H7 (cell line): Measurements from ENCODE around the gene SV2C. TPM values are rescaled to one million over a fixed set of nuclear protein-coding genes. Genes with fewer than 3 reads are reported as not detected.
A peak's percentile ranks its signal among the peaks of the same experiment; 100 is the strongest.

Source experiments
- DNase-seq: peaks from one replicate; pipeline ENCODE4 v3.0.0; 2012
- H3K27me3 ChIP-seq: 2 replicates; pipeline ENCODE4 v1.6.0; 2011; ENCODE audit warnings: mild to moderate bottlenecking, low read length; ENCODE audit not compliant: control insufficient read depth, insufficient read depth
- H3K36me3 ChIP-seq: replicated peaks from 2 replicates; pipeline ENCODE4 v1.5.1; 2011; ENCODE audit warnings: low read length; ENCODE audit not compliant: control insufficient read depth, insufficient read depth
- H3K4me3 ChIP-seq: 2 replicates; pipeline ENCODE4 v1.5.1; 2011; ENCODE audit warnings: low read depth, mild to moderate bottlenecking, control low read depth, low read length, moderate library complexity; ENCODE audit not compliant: insufficient read depth
- total RNA-seq: library from RNA; depleted of rRNA; stranded (reverse); fragments of >200 nt; shearing (Covaris generic); gene quantifications from 2 replicates; pipeline ENCODE4 v1.2.3, GENCODE V29; 2014

The SV2C gene
- total RNA-seq, 1 experiment from 2014 or later, result not detected

DNA sequence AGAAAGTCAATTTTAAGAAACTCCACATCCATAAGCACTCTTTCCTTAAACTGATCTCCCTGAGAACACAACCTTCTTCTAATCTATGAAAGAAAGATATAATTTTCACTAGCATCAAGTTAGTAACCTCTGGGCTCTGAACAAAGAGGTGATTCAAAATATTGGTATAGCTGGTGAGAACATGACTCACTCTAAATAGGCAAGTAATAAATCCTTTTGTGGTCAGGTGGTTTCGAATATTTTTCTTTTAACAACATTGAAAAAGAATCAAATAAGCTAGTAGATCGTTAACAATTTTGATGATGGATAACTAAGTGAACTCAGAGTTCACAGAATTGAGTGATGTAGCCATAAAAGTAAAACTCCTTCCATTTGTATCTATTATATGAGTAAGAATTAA is 169.3 kb downstream of the SV2C start:
- no peak for DNase-seq
- no peak overlapping the region for H3K4me3 ChIP-seq
- H3K27me3 ChIP-seq, result no peaks in the 10 kb centered on the region
- no peaks in the 10 kb centered on the region for H3K36me3 ChIP-seq

DNA sequence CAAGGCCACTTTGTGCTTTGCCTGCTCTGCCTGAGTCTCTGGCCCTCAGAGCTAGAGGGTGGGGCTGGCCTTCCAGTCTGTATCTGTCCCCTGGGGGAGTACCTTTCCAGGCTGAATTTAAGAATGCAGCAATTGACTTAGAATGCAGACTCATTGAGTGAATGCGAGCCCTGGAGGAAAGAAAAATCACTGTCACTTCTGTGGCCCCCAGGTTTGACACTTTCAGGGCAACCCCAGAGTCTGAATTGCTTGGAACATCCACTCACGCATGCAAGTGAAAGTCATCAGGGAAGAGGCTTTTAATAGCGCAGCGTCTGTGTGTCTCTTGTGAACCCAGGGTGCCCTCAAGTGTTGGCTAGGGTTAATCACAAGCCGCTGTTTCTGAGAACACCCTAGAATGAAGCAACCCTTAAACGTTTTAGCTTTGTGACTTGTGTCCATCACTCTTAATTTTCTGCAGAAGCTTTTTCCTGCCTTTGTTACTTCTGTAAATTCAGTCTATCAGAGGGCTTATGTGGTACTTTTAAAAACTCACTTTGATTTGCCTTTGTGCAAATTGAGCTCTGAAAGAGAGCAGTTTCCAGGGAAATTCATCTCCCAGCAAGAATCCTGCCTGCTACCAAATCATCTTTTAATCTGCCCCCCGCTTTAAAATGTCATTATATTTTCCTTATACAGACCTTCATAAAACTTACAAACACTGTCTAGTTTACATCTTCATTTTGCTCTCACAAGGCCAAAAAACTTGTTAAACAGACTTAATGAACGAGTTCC is 173.1 kb downstream of the SV2C start:
- H3K36me3 ChIP-seq, result no peaks in the 10 kb centered on the region
- H3K4me3 ChIP-seq, result no peak overlapping the region
- no peaks in the 10 kb centered on the region for H3K27me3 ChIP-seq
- peak; percentile 61 for DNase-seq

DNA sequence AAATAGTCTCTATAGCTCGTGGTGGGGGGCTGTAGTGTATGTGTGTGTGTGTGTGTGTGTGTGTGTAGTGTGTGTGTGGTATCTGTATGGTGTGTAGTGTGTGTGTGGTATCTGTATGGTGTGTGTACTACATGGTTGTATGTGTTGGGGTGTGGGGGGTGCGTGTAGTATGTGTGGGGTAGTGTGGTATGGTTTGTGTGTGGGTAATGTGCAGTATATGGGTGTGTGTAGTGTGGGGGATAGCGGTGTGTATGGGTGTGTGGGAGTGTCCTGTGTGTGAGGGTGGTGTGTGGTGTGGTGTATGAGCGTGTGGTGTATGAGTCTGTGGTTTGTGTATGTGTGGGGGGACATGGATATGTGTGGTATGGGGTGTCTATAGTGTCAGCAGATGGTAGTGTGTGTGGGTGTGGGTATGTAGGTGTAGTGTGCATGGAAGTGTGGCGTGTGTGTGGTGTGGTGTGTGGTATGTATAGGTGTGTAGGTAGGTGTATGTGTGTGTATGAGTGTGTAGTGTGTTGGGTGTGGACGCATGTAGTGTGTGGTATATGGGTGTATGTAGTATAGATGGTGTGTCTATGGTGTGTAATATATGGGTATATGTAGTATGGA is 174.1 kb downstream of the SV2C start:
- DNase-seq, result no peak
- H3K4me3 ChIP-seq, result no peak overlapping the region
- no peaks in the 10 kb centered on the region for H3K27me3 ChIP-seq
- no peaks in the 10 kb centered on the region for H3K36me3 ChIP-seq

DNA sequence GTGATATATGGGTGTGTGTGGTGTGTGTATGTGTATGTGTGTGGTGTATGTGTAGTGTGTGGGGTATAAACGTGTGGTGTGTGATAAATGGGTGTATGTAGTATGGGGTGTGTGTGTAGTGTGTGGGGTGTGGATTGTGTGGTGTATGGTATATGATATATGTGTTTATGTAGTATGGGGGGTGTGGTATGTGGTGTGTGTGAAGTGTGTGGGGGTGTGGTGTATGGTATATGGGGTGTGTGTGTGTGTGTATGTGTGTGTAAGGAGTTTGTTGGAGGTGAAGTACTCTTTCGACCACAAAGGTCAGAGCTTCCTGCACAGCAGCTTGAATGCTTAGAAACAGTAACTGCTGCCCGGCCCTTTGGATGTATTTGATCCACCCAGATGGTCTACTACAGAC is 174.7 kb downstream of the SV2C start:
- H3K27me3 ChIP-seq, result no peaks in the 10 kb centered on the region
- H3K4me3 ChIP-seq, result no peak overlapping the region
- no peak for DNase-seq
- H3K36me3 ChIP-seq, result no peaks in the 10 kb centered on the region

DNA sequence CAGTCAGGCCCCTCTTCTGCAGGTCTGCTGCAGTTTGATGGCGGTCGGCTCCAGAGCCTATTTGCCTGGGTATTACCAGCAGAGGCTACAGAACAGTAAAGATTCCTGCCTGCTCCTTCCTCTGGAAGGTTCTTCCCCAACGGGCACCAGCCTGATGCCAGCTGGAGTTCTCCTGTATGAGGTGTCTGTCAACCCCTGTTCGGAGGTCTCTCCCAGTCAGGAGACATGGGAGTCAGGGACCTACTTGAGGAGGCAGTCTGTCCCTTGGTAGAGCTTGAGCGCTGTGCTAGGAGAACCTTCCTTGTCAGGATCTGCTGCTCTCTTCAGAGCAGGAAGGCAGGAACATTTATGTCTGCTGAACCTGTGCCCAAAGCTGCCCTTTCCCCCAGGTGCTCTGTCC is 181.5 kb downstream of the SV2C start:
- H3K27me3 ChIP-seq, result no peaks in the 10 kb centered on the region
- DNase-seq, result no peak
- H3K4me3 ChIP-seq, result no peak overlapping the region

DNA sequence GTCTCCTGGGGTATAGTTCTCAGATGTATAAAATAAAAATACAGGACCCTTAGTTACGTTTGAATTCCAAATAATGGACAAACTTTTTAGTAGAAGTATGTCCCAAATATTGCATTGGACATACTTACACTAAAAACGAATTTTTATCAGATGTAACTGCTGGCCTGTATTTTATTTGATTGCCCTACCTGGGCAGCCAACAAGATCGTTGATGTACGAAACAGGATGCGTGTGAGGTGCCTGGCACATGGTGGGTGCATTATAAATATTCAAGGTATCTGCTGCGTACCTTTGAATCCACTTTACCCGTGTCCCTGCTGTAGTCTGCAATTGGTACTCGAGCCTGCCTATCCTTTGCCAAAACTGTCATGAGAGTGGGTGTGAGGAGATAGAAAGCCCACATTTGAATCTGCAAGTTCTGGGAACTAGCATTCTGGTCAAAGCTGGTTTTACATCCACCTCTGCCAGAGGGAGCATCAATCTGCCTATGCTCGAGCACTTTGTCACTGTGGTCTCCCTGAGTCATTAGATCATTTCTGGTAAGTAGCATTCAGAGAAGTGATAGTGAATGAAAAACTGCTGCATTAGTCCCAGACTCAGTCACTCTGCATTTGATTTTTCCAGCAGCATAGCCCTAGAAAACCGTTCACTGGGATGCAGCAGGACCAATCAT is 186.2 kb downstream of the SV2C start:
- no peak overlapping the region for H3K4me3 ChIP-seq
- no peaks in the 10 kb centered on the region for H3K36me3 ChIP-seq
- no peak for DNase-seq
- no peaks in the 10 kb centered on the region for H3K27me3 ChIP-seq

More for the DNA sequence above, 181.5 kb downstream of the SV2C start:
- H3K36me3 ChIP-seq, result no peaks in the 10 kb centered on the region

DNA sequence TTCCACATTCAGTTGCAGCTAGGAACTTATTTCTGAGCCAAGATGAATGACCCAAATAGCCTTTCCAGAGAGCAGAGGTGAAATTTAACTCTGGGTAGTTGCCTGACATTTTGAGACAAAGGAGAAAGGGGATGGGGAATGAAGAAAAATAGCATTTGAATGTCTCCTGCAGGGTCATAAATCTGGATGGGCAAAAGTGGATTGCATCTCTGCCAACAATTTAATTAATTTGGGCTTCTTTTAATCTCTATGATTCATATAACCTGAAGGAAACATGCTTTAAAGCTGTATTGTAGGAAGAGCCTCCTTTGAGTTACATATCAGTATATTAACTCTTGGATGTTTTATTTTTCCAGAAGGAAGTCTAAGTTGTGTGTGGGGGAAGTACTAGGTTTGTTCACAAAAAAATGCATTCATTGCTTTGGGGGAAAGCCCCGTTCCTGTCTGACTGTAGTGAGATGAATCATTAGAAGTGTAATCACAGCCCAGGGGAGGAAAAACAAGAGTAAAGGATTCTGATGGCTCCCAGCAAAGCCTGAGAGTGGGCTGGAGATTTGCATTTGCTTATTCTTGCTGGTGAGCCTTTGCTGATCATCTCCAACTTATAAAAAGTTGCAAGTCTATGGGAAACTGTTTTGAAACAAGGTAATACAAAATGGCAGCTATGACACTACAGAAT is 186.9 kb downstream of the SV2C start:
- no peak for DNase-seq
- H3K4me3 ChIP-seq, result no peak overlapping the region
- no peaks in the 10 kb centered on the region for H3K27me3 ChIP-seq
- no peaks in the 10 kb centered on the region for H3K36me3 ChIP-seq

DNA sequence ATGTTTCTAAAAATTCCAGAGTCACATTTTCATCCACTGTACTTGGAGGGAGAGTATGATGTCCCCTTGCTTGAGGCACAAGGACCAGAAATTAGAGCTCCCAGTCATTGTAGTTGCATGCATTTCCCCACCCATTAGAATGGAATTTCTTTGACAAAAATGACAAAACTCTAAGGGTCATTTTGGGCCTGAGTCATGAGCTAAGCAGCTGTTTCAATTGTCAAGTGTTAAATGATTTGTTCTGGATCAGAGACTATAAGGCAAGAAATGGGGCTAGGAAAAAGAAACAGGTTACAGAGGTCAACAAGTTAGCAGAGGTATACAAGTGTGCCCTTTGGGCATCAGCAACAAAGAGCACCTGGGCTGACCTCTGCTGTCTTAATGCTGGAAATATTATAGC is 188.7 kb downstream of the SV2C start:
- DNase-seq, result no peak
- Histone ChIP-seq H3K36me3 (no peaks in the 10 kb centered on the region), H3K4me3 (no peak overlapping the region), H3K27me3 (no peaks in the 10 kb centered on the region)

DNA sequence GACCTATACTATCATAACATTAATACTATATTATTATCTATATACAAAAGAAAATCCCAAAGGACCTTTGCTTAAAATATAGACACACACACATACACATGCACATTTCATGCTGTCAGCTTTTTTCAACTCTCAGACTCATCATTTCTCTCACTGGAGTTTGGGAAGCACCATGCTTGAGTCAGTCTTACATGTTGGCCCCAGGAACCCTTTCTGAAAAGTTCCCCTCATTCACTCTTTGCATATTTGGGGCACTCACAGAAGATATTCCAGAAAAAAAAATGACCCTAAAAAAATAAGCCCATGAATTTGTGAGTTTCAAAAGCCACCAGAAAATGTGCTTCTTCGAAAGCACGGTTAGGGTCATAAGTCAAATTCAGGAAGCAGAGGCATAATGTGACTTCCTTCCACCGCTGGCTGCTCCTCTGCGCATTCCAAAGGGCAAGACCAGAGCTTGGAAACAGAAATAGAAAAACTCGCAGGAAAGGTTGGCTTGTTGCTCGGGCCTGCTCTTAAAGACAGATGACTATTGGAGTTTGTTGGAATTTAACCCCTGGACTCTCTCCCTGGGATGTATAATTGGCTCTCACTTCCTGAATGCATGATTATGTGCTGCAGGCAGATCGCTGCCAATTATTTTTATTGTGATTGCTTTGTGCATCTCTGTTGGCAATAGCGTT is 190.2 kb downstream of the SV2C start:
- Histone ChIP-seq H3K4me3 (no peak overlapping the region), H3K36me3 (no peaks in the 10 kb centered on the region), H3K27me3 (no peaks in the 10 kb centered on the region)
- no peak for DNase-seq

DNA sequence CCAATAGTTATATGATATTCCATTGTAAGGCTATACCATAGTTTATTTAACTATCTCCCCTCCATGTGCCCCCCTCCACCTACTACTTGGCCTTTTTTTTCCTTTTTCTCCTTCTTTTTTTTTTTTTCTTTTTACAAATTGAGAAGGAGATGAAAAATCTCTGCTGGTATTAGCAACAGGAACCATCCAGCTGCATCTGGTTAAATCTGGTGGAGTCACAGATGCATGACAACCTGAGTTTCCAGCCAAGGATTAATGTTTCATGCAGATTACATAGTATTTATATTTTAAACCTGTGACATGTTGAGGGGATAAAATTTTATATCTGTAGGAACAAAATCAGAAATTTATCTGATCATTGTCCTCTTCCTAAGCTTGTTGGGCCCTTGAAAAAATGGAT is 191.4 kb downstream of the SV2C start:
- no peak for DNase-seq
- Histone ChIP-seq H3K36me3 (no peaks in the 10 kb centered on the region), H3K4me3 (no peak overlapping the region), H3K27me3 (no peaks in the 10 kb centered on the region)

DNA sequence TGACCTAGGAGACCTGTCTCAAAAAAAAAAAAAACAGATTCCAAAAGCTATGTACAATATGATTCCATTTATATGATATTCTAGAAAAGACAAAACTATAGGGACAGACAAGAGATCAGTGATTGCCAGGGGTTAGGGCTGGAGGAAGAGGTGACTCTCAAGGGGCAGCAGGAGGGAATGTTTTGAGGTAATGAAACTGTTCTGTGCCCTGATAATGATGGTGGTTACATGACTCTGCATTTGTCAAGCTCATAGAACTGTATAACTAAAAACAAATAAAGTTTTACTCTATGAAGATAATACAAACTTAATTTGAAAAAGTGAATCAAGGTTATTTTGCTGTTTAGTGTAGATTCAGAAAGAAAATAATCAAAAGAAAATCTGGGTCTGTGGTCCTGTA is 194.6 kb downstream of the SV2C start:
- Histone ChIP-seq H3K4me3 (no peak overlapping the region), H3K36me3 (no peaks in the 10 kb centered on the region), H3K27me3 (no peaks in the 10 kb centered on the region)
- DNase-seq, result no peak

DNA sequence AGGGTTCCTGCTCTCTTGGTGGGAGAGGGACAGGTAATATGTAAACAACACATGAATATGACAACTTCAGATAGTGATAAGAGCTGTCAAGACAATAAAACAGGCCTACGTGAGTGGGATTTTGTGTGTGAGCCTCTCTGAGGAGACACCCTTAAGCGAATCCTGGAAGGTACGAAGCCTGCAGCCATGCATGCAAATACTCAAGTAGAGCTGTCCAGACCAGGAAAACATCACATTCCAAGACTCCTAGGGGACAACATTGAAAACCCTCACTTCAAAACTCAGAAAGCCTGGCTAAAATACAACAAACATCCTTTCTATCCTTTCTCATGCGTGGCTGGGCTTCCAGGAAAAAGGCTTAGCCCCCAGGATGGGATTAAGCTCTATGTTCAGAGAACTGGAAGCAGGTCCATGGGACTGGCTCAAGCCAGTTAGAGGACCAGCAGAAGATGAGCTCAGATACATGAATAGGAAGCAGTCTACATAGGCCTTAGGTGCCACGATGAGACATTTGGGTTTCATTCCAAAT is 195.1 kb downstream of the SV2C start:
- Histone ChIP-seq H3K36me3 (no peaks in the 10 kb centered on the region), H3K27me3 (no peaks in the 10 kb centered on the region), H3K4me3 (no peak overlapping the region)
- DNase-seq, result no peak

DNA sequence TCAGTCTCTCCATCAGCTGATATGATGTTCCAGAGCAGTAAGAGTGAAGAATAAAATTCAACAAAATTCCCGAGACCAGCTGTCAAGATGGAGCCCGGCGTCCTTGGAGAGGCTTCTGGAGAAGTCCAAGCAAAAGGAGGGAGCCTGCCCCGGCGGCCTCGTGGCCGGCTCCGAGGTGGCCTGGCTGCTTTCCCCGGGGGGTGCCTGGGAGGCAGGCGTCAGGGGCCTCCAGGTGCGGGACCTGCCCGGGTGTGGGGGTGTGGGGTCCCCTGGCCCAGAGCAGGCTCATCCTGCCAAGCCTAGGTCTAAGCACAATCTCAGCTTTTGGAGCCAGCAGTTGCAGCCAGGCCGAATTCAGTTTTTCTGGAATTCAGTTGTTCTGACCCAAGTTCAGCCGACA is 197.3 kb downstream of the SV2C start:
- DNase-seq, result peak; percentile 32
- Histone ChIP-seq H3K36me3 (no peaks in the 10 kb centered on the region), H3K4me3 (no peak overlapping the region), H3K27me3 (no peaks in the 10 kb centered on the region)

DNA sequence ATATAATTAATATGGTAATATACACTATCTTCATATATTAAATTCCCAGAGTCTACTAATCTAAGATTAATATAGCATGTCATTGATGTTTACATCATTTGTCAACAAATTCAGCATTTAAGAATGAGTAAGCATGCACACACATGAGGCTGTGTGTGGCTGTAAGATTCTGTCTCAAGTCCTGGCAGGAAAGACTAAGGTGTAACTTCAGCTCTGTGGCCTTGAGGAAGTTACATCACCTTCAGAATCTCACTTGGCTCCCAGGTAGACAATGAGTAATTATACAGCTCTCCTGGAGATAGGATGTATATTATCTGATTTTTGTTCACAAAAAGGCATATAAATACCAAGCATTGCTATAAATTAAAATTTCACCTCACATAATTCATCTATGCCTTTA is 200.5 kb downstream of the SV2C start:
- DNase-seq, result no peak
- Histone ChIP-seq H3K4me3 (no peak overlapping the region), H3K36me3 (no peaks in the 10 kb centered on the region), H3K27me3 (no peaks in the 10 kb centered on the region)
